Glutamatergic neuron (in vitro differentiated cells): ENCODE measurements around the gene TXNDC17. TPM values are rescaled to one million over a fixed set of nuclear protein-coding genes. Genes with fewer than 3 reads are reported as not detected.

ENCODE experiments used
- DNase-seq: peaks from one replicate; pipeline ENCODE4 v3.0.0; 2022
- H3K27ac Mint-ChIP-seq: one replicate; pipeline ENCODE4 v1.8.0; 2020; ENCODE audit warnings: mild to moderate bottlenecking, mixed read lengths, inconsistent platforms; ENCODE audit not compliant: unreplicated experiment
- H3K27me3 Mint-ChIP-seq: one replicate; pipeline ENCODE4 v1.8.0; 2020; ENCODE audit warnings: mild to moderate bottlenecking, moderate library complexity, mixed read lengths, inconsistent platforms; ENCODE audit not compliant: unreplicated experiment
- H3K36me3 Mint-ChIP-seq: one replicate; pipeline ENCODE4 v1.8.0; 2020; ENCODE audit warnings: mild to moderate bottlenecking, mixed read lengths, inconsistent platforms; ENCODE audit not compliant: unreplicated experiment
- H3K4me1 Mint-ChIP-seq: one replicate; pipeline ENCODE4 v1.8.0; 2020; ENCODE audit warnings: mild to moderate bottlenecking, low read depth, mixed read lengths, inconsistent platforms; ENCODE audit not compliant: unreplicated experiment
- H3K4me3 Mint-ChIP-seq: one replicate; pipeline ENCODE4 v1.8.0; 2020; ENCODE audit warnings: mild to moderate bottlenecking, mixed read lengths, inconsistent platforms; ENCODE audit not compliant: unreplicated experiment
- H3K9me3 Mint-ChIP-seq: one replicate; pipeline ENCODE4 v1.8.0; 2020; ENCODE audit warnings: mild to moderate bottlenecking, moderate library complexity, mixed read lengths, inconsistent platforms; ENCODE audit not compliant: unreplicated experiment
- CTCF ChIP-seq: fragments of 200-600 bp; sonication (generic); IDR thresholded peaks from one replicate; pipeline ENCODE4 v1.5.0; 2021; ENCODE audit not compliant: partially characterized antibody, unreplicated experiment
- total RNA-seq: library from RNA; stranded (reverse); fragmentation: NEBNext Ultra II Directional; extraction: Animal tissue kit (Norgen Biotek cat#: 25700); gene quantifications from one replicate; pipeline ENCODE4 v1.2.1, GENCODE V29; 2021; ENCODE audit not compliant: unreplicated experiment

The TXNDC17 gene
- total RNA-seq, 1 donor from 2014 or later, result 89.5 TPM

GRCh38 chr17:6670999-6671398 lies 30.1 kb downstream of the TXNDC17 start:
- Mint-ChIP-seq H3K36me3 (peaks cover 4% of the 10 kb centered on the region), H3K27ac (no peak overlapping the region), H3K27me3 (peaks cover 6% of the 10 kb centered on the region), H3K9me3 (no peaks in the 10 kb centered on the region), H3K4me3 (no peak overlapping the region), H3K4me1 (no peaks in the 10 kb centered on the region)
- DNase-seq, result no peak
- TF ChIP-seq CTCF, result no peak

DNA sequence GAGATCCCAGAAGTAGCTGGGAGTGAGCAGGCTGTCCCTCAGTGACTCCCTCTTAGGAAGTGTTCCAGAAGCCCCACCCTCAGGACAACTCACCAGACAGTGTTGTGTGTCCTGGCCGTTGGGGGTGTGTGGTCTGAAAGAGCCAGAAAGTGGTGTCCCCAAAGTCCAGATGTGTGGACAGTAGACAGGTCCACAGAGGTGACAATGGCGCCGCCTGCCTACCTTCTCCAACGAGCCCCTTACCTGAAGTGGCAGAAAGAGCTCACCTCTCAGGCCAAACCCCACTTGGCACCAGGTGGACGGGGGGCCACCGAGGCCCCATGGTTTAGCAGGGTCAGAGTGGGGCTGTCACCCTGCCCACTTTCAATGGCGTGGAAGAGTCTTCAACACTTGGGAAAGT lies 30.6 kb downstream of the TXNDC17 start:
- no peak for DNase-seq
- Mint-ChIP-seq H3K27ac (no peak overlapping the region), H3K4me3 (no peak overlapping the region), H3K36me3 (peaks cover 4% of the 10 kb centered on the region), H3K9me3 (no peaks in the 10 kb centered on the region), H3K27me3 (peaks cover 6% of the 10 kb centered on the region), H3K4me1 (no peaks in the 10 kb centered on the region)
- no peak for TF ChIP-seq CTCF

GRCh38 chr17:6674586-6674985 lies 33.7 kb downstream of the TXNDC17 start:
- no peaks in the 10 kb centered on the region for H3K9me3 Mint-ChIP-seq
- H3K4me1 Mint-ChIP-seq, result no peaks in the 10 kb centered on the region
- peaks cover 1% of the 10 kb centered on the region for H3K27me3 Mint-ChIP-seq
- no peak for DNase-seq
- no peak for TF ChIP-seq CTCF
- H3K27ac Mint-ChIP-seq, result no peak overlapping the region
- H3K4me3 Mint-ChIP-seq, result no peak overlapping the region
- H3K36me3 Mint-ChIP-seq, result no peaks in the 10 kb centered on the region

DNA sequence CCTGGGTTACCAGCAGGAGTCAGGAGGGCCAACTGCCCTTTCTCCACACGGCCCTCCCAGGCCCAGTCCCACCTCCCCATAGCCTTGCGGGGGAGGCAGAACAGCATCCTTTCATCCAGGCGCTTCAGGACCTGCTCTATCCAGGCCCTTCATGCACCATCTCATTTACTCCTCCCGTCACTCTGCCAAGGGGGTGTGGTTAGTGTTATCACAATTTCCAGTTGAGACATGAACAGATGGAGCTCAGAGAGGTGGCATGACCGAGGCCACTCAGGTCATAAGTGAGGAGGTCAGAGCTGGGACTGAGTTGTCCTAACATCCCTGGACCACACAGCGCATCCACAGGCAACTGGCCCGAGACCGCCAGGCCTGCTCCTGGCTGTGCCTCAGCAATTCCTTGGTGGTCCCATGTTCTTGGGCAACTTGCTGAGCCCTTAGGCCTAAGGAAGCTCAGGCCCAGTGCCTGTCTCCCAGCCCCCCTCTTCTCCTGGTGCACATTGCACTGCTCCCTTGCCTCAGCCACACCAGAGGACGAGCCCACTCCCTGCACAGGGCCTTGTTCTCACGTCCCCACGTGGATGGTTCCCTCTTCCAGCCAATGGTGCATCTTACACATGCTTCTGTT lies 34.5 kb downstream of the TXNDC17 start:
- DNase-seq, result no peak
- Mint-ChIP-seq H3K4me1 (no peaks in the 10 kb centered on the region), H3K27me3 (peaks cover 1% of the 10 kb centered on the region), H3K4me3 (no peak overlapping the region), H3K36me3 (no peaks in the 10 kb centered on the region), H3K27ac (no peak overlapping the region), H3K9me3 (no peaks in the 10 kb centered on the region)
- TF ChIP-seq CTCF, result no peak

DNA sequence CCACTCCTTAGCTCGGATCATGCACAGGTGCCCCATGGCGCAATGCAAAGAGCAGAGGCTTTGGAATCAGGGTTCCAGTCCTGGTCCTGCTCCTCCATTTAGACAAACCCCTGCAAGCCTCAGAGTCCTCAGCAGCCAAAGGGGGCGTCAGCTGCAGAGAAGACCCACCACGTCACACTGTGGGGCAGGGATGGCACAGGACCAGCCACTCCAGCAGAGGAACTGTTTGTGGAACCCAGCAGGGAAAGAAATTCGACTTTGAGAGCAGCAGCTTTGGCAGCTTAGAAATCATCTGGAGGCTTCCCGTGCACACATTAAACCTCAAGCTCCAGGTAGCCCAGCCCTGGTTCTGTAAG lies 35.9 kb downstream of the TXNDC17 start:
- Mint-ChIP-seq H3K9me3 (no peaks in the 10 kb centered on the region), H3K27ac (no peak overlapping the region), H3K4me1 (no peaks in the 10 kb centered on the region), H3K27me3 (peaks cover 1% of the 10 kb centered on the region), H3K4me3 (no peak overlapping the region), H3K36me3 (no peaks in the 10 kb centered on the region)
- no peak for DNase-seq
- TF ChIP-seq CTCF, result no peak
